GM21390 (cell line): ENCODE results near the gene MYOC.
"Not testable (repeated sequence)": the region's sequence is repeated elsewhere in the genome, so short reads cannot be mapped to it uniquely, and the experiment has no call there.

ENCODE experiments used
- ATAC-seq: cut with Tn5 transposase; IDR thresholded peaks from one replicate; pipeline ENCODE4 v1.9.1; 2021; ENCODE audit not compliant: unreplicated experiment

MYOC gene

DNA sequence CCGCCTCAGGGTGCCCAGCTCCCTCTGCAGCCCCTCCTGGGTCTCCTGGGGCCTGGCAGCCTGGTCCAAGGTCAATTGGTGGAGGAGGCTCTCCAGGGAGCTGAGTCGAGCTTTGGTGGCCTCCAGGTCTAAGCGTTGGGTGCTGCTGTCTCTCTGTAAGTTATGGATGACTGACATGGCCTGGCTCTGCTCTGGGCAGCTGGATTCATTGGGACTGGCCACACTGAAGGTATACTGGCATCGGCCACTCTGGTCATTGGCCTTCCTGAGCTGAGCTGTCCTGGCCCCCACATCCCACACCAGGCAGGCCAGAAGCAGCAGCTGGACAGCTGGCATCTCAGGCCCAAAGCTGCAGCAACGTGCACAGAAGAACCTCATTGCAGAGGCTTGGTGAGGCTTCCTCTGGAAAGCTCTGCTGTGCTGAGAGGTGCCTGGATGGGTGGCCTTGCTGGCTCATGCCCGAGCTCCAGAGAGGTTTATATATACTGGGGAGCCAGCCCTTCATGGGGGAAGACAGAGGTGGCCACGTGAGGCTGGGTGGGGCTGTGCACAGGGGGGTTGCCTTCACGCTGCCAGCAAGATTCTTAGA, at the start of gene MYOC:
Gene MYOC, minus strand, starts transcription at position 455 of the 589 bp plus-strand sequence. Its CDS starts 77 bp downstream, at position 378.
- no peak for ATAC-seq

DNA sequence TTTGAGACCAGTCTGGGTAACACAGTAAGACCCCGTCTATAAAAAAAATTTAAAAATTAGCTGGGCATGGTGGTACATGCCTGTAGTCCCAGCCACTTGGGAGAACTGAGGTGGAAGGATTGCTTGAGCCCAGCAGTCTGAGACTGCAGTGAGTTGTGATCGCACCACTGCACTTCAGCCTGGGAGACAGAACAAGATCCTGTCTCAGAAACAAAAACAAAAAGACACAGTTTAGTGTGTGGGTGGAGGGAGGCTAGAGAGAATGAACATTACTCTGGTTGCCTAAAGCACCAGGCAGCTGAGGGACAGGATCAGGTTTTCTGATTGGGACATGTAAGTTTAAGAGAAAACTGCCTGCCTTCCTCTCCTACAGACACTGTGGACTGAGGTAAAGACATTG, 47.0 kb upstream of the MYOC start:
- no peak for ATAC-seq

DNA sequence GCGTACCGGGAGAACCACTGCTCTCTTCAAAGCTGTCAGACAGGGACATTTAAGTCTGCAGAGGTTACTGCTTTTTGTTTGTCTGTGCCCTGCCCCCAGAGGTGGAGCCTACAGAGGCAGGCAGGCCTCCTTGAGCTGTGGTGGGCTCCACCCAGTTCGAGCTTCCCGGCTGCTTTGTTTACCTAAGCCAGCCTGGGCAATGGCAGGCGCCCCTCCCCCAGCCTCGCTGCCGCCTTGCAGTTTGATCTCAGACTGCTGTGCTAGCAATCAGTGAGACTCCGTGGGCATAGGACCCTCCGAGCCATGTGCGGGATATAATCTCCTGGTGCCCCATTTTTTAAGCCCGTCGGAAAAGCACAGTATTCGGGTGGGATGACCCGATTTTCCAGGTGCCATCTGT, 43.3 kb upstream of the MYOC start:
- ATAC-seq = not testable (repeated sequence)

DNA sequence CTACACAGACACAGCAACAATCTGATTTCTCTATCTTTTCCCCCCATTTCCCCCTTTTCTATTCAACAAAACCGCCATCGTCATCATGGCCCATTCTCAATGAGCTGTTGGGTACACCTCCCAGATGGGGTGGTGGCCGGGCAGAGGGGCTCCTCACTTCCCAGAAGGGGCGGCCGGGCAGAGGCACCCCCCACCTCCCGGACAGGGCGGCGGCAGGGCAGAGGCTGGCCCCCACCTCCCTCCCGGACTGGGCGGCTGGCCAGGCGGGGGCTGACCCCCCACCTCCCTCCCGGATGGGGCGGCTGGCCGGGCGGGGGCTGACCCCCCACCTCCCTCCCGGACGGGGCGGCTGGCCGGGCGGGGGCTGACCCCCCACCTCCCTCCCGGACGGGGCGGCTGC, 41.1 kb upstream of the MYOC start:
- ATAC-seq = not testable (repeated sequence)

DNA sequence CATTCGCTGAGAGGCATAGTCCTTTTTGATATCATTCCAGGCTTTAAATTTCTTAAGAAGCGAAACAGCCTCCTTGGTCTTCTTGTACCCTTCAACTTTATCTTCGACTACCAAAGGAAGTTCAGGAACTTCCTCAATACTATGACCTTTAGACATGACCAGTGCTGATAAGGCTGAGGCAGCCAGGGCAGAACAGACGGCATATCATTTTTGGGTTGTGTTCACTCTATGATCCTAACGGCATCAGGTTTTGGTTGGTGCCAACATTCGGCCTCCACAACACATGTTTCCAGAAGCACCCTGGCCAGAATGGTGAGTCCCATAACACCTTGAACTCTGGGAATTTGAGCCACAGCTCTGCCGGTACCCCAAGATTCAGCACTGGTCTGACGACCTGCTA, 31.4 kb upstream of the MYOC start:
- ATAC-seq = no peak

DNA sequence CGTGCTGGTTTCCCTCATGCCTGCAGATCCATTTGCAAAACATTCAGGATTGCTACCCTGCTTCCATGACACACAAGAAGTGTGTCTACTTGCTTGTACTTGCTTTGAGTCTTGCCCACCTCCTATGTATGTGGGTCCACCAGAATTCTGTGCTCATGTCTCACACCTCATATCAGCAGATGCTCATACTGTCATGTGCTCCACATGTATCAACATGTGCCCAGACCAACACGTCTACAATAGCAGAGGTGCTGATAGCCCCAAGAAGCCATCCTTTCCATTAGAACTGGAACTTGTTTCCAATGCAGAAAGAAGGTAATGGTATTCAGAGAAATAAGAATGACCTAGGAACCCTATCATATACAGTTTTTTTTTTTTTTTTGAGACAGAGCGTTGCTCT, 27.9 kb upstream of the MYOC start:
- ATAC-seq = no peak

DNA sequence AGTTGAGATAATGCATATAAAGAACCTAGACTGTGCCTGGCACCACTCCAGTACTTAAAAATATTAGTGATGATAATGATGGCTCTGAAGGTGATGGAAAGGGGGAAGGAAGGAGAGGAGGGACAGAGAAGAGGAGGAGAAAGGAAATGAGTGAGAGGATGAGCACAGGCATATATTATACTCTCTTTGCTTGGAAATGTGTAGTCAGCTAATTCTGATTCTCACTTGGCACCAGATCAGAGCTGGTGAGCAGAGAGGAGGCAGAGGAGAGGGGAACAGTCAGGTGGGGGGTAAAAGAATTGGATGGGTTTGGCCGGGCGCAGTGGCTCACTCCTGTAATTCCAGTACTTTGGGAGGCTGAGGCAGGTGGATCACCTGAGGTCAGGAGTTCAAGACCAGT, 24.3 kb upstream of the MYOC start:
- no peak for ATAC-seq

DNA sequence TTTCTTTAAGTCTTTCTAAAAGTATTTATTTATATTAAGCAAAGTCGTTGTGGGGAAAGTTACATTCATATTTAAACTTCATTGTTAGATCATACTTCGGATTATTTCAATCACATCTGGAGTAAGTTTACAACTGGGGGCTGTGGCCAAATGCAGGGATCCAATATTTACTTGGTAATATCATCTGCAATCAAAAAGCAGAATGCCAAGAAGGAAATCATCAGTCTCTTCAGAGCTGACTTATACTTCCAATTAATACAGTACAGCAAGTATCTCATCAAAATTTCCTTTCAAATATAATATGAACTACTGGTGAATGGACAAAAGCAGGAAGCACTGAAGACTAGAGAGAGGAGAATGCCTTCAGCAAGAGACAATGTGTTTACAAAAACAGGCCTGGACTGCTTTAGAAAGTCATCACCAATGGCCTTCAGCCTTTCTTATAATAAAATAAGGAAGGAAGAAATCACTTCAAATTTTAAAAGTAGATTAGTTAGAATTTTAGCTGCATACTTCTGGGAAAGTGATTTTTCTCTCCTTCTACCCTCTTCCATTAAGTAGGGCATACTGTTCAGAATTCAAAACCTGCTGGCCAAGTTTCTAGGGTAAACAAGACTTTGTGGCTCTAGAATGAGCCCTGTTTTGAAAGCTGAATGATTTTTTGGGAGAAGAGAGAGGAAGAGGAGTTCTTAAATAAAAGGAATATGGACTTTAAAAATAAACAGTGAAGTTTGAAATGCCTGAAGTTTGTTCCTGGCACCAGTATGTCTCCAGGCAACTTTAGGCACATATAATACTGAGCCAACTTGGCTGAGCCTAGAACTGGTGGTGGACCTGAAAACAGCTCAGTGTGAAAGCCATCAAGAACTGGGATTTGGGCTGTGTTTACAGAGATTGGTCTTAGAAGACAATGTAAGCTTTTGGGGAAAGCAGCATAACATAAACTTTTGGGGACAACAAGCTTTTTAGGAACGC, 22.2 kb upstream of the MYOC start:
- no peak for ATAC-seq

DNA sequence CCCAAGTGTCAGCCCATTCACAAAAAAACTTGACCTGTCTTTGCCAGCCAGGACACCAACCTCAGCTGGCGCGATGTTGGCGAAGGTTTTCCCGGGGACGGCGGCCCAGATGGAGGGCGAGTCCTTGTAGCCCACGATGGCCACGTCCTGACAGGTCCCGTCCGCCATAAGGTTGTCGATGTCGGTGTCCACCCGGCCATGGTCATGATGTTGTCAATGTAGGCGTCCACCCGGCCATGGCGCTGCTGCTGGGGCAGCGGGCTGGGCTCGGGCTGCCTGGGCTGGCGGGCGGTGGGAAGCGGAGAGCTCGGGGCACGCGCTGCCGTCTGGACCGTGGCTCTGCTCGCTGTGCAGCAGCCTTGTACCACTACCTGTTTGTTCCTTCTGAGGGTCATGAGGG, 18.3 kb upstream of the MYOC start:
- ATAC-seq = no peak

DNA sequence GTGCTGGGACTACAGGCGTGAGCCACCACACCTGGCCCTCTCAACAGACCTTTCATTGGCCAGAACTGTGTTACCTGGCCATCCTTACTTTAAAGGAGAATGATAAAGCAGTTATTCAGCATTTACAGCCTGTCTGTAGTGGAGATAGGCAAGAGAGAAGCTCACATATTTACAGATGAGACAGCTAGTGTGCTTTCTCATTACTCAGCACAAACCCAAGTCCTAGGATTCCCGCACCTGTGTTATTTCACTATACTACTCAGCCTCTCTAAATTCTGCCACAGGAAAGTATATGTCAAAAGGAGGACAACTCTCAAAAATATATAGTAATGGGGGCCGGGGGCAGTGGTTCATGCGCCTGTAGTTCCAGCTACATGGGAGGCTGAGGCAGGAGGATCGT, 15.9 kb upstream of the MYOC start:
- ATAC-seq = no peak

DNA sequence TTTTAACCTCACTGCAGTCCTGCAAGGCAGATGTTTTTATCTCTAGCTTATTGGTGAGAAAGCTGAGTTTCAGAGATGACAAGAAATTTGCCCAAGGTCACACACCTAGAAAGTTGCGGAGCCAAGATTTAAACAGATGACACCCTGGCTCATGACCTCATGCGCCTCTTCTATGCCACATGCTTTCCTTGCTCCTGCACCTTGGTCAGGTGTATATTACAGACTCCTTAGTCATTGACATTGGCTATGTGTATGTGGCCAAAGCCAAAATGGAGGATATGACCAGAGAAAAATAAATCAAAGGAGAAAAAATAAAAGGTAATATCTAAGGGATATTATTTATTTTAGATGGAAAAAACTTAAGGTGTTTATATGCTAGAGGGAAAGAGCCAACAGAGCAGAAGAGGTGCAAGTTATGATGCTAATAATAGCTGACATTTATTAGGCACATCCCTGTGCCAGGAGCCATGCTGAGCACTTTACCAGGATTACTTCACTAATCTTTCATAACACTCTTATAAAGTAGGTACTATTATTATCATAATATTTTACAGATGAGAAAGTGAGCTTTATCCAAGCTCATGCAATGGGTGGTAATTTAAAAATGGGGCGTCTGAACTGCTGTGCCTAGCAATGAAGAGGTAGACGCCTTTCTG, 13.8 kb upstream of the MYOC start:
- no peak for ATAC-seq

DNA sequence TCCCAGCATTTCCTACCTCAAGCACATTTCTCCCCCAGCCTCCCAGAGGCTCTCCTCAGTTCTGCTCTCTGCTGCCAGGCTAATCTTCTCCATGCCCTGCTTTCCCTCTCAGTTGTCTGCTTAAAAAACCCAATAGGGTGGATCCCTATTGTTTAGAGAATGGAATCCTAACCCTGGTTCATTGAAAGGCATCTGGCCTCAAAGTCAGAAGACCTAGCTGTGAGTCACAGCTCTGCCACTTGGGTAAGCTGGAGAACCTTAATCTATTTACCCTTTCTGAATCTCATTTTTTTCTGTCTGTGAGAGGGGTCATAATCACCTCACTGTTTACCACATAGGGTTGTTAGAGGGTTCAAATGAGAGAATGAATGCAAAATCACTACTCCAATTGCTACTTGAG, 12.5 kb upstream of the MYOC start:
- no peak for ATAC-seq

DNA sequence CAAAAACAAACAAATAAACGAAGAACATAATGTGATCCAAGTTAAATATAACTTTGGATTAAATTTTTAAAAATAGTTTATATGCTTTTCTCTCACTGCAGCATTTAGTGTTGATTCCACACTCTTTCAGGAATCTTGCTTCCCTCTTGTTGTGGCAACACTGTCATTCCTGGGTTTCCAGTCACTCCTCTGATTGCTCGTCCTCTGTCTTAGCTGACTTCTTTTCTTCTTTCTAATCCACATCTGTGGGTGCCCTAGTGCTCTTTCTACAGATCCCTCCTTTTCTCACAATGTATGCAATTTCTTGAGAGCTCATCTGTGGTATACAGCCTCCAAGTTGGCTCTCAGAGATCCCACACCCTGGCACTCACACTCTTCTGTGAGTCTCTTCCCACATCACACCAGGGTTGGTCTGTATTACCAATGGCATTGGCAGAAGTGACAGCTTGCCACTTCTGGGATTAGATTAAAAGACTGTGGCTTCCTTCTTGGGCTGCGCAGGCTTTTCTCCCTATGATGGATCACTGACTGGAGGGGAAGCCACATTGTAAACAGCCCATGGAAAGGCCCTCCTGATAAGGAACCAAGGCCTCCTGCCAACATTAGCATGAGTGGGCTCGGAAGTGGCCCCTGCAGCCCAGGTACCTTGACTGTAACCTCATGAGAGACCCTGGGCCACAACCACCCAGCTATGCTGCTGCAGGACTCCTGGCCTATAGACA, 11.5 kb upstream of the MYOC start:
- ATAC-seq = no peak

DNA sequence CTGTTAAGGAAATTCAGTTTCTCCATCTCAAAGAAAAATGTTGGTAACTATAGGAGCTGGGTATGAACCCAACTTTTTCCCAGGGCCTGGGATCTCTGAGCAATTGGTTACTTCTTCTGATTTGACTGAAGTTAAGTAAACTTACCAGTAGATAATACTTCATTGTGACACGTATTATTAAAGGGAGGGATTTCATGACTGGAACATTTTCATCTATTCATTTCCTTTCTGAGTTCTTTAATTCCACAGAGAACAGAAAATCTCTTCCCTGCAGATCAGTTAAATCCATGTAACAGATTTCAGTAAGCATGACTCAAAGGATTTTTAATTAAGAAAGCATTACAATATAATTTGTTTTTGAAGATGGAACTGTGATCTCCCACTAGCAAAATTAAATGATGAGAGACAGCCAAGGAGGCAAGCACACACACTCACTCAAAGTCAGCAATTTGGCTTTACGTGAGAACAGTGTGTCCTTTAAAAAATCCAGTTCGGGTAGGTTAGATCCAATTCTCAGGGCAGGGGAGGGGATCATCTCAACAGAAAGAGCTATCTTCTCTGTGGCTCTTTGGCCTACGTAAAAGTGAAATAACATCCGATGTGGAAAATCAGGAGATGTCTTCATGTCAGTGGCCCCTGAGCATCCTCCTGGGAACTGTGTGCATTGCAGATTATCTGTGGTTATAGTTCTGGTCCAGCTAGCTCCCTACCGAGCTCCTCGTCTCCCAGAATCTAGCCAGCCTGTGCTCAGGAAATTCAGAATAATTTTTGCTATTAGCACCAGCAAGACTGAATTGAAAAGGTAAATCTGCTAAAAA, 10.8 kb upstream of the MYOC start:
- ATAC-seq = no peak

DNA sequence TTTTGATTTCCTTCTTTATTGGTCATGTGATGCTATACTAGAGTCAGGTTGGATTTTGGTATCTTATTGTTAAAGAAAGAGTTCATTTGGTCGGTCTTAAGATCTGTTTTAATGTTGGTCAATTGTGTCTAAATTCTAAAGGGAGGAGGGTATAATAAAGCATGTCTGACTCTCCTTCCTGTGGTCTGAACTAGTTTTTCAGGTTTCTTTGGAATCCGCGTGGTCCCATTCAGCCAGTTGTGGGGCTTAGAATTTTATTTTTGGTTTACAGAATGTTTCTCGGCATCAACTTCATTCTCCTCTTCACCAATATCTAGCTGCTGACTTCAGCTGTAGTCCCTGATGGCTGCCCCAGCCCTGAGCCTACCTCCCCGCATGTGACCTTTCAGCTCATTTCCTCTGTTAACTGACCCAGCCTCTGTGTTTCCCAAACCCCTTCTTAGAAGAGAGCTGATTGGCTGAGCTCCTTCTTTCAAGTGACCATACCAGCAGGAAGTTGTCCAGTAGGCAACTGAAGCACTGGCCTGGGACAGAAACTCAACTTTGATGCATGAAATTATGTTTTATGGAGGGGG, 8.7 kb upstream of the MYOC start:
- ATAC-seq = no peak

DNA sequence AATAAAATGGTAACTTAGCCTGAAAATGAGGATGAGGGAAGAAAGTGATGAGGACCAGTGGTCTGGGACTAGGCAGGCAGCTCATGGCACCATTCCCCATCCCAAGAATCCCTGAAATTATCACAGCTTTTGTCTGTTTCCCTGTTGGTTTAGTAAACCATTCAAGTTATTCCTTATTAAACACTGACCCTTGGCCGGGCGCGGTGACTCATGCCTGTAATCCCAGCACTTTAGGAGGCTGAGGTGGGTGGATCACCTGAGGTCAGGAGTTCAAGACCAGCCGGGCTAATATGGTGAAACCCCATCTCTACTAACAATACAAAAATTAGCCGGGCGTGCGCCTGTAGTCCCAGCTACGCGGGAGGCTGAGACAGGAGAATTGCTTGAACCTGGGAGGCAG, 3.7 kb upstream of the MYOC start:
- not testable (repeated sequence) for ATAC-seq

DNA sequence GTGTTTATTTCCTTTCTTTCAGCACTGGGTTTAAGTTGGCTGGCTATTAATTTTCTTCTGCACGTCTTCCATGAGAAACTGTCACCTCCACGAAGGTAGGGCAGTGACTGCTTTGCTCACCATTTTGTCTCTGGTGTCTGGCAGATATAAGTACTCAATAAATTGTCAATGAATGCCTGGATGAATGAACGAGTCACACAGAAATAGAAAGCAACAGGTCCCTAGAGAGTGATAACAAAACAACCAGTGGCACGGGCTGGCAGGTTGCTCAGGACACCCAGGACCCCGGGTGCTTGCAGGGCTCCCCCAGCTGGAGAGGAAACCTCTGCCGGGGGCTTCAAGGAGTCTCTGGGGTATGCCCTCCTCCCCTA, 3.2 kb upstream of the MYOC start:
- ATAC-seq = no peak

DNA sequence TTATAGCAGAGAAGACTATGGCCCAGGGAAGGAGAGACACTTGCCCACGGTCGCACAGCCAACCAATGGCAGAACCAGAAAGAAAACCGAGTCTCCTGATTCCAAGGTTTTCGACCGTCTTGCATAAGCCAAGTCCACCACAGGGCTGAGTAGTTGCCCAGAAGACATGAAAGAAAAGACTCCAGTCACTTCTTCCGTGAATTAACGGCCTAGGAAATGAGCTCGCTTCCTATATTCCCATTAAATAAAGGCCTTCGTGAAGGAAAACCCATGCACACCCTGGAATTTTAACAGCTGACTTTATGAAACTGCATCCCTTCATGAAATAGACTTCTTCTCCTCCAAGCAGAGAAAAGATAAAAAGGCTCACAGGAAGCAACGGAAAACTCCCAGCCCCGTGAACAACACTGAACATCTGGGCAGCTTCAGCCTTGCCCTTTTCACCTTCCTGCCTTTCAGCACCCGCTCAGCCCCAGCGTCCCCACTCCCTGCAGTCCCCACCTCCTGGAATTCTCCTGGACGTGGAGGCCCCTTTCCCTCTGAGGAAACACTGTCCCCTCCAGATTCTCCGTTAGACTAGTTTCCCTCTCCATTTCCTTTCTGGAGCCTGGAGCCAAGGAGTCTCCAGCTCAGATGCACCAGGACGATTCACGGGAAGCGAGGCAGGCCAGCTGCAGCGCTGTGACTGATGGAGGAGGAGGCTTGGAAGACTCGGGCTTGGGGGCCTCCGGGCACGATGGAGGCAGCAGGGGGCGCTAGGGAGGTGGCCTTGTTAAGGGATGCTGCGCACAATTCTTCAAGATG, 2.7 kb upstream of the MYOC start:
- peak; percentile 91 for ATAC-seq

DNA sequence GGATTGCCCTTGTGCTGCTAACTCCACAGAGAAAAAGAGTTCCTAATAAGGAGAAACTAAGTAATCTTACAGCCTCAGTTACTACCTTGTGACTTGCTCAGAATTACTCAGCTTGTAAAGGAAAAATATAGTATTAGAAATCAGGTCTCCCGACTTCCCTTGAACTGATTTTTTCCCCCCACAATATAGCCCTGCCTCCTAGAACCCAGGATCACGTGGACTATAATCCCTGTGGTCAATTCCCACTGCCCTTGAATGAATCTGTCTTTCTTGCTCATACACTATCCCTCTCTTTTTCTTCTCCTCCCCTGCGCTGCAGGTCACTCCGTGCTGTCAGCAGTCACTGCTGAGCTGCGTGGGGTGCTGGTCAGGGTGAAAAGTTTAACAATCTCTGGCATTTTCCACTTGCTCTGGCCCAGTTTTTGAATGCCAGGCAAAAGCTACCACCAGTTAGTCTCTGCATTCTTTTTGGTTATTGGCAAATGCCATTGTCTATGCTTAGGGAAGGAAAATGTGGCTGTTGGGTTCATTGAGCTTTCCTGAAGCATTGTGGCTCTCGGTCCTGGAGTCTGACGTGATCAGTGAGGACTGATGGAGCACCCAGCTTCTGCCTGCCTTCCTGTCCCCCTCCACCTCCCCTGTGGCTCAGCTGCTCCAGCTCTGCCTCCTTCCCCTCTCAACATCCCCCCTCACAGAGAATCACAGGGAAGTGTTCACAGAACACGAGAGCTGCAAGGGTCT, 1.9 kb upstream of the MYOC start:
- no peak for ATAC-seq
